ENCODE data around the gene ATP6V0B. TPM values are rescaled to one million over a fixed set of nuclear protein-coding genes. Genes with fewer than 3 reads are reported as not detected.
A peak's percentile ranks its signal among the peaks of the same experiment; 100 is the strongest.

Gene ATP6V0B
- total and polyA plus RNA-seq, 2 of the 13 experiments (the other 11 are each of a cell fraction or from before 2014, with no cell fraction given), result 157 to 161 TPM

GRCh38 chr1:43971336-43971980, 3.3 kb upstream of the ATP6V0B start:
- Histone ChIP-seq H3K4me1 (ENCODE audit: insufficient read depth, low read length) (peaks cover 31% of the 10 kb centered on the region), H2AFZ (ENCODE audit: low read length) (no peak overlapping the region), H3K4me3 (replicated peaks in 1 of 3; ENCODE audit: insufficient read depth in 1 of 3, low read depth in 2 of 3, low read length in 3 of 3) (peak overlapping the region in 2 of 3 experiments; percentile 91 to 94; a peak in 3 of 6 replicates), H3K4me2 (ENCODE audit: low read depth, low read length) (peak overlapping the region; percentile 75; the same call in 1 of the 2 replicates), H3K27me3 (ENCODE audit: control insufficient read depth in 1 of 2, insufficient read depth in 2 of 2, low read length in 2 of 2) (no peaks in the 10 kb centered on the region), H3K36me3 (replicated peaks in 1 of 2; ENCODE audit: control insufficient read depth in 1 of 2, insufficient read depth in 2 of 2, low read length in 2 of 2) (peaks cover 1 to 2% of the 10 kb centered on the region in 2 experiments; a peak in 2 of 5 replicates), H3K27ac (ENCODE audit: extremely low read length, insufficient read depth, low read length) (no peak overlapping the region), H3K79me2 (ENCODE audit: insufficient read depth, low read length) (peaks cover 25% of the 10 kb centered on the region), H3K9me3 (ENCODE audit: low read length) (no peaks in the 10 kb centered on the region), H3K9ac (ENCODE audit: insufficient read depth, low read depth, low read length) (no peak overlapping the region), H4K20me1 (ENCODE audit: insufficient read depth, low read length) (peaks cover 3% of the 10 kb centered on the region; the same call in 1 of the 2 replicates)
- ChIA-PET CTCF (ENCODE audit: low intra/inter-chr PET ratio, low total read pairs) (no interaction called here), POLR2A (interaction anchor here (1.9 kb wide), 1 partner anchor 24 kb away, joined by 10 read pairs; the partner anchor contains the start of gene IPO13)
- intact Hi-C loops (cut with micrococcal nuclease; ENCODE audit: unreplicated experiment), result no loop called here
- no peak for ATAC-seq
- in situ Hi-C loops (cut with HindIII; ENCODE audit: extremely low pct_ligation_motif_present, low pct_unique_long_range_greater_than_20kb), result no loop called here
- no TSS peak for BruUV-seq (replicated peaks)
- FAIRE-seq, result no peak
- 97% methylated on average over 14 of the region's 17 CpGs for WGBS (ENCODE audit: low lambda C conversion rate)
- no peak for DNase-seq (ENCODE audit: low spot score)
- TF ChIP-seq HOMEZ (CRISPR knock-in tag; IDR thresholded peaks at IDR 0.05; ENCODE audit: low read depth), result no peak
- TF ChIP-seq FOSL1 (CRISPR knock-in tag; IDR thresholded peaks at IDR 0.05; ENCODE audit: borderline replicate concordance), result no peak

- ChIA-PET CTCF (ENCODE audit: low intra/inter-chr PET ratio, low total read pairs) (no interaction called here), POLR2A (interaction anchor here (1.3 to 4.1 kb wide), 4 partner anchors 27 to 324 kb away, joined by 3 to 15 read pairs (median 10); partner anchors contain the start of genes IPO13, KDM4A and SLC6A9)
- ATAC-seq, result no peak
- H3K27me3 ChIP-seq (ENCODE audit: control insufficient read depth in 1 of 2, insufficient read depth in 2 of 2, low read length in 2 of 2), result no peaks in the 10 kb centered on the region
- no TSS peak for BruUV-seq (replicated peaks)
- peak overlapping the region; percentile 31 for H2AFZ ChIP-seq (ENCODE audit: low read length)
- peaks cover 54% of the 10 kb centered on the region for H3K4me1 ChIP-seq (ENCODE audit: insufficient read depth, low read length)
- H3K27ac ChIP-seq (ENCODE audit: extremely low read length, insufficient read depth, low read length), result peak overlapping the region; percentile 75
- peaks cover 3 to 12% of the 10 kb centered on the region in 2 experiments; a peak in 4 of 5 replicates for H3K36me3 ChIP-seq (replicated peaks in 1 of 2; ENCODE audit: control insufficient read depth in 1 of 2, insufficient read depth in 2 of 2, low read length in 2 of 2)
- H3K79me2 ChIP-seq (ENCODE audit: insufficient read depth, low read length), result peaks cover 36% of the 10 kb centered on the region
- no peak for FAIRE-seq
- in situ Hi-C loops (cut with HindIII; ENCODE audit: extremely low pct_ligation_motif_present, low pct_unique_long_range_greater_than_20kb) (no loop called here), intact Hi-C loops (cut with micrococcal nuclease; ENCODE audit: unreplicated experiment) (no loop called here)
- DNase-seq (ENCODE audit: low spot score), result no peak
- peaks cover 4% of the 10 kb centered on the region; the same call in 1 of the 2 replicates for H4K20me1 ChIP-seq (ENCODE audit: insufficient read depth, low read length)
- H3K4me3 ChIP-seq (replicated peaks in 1 of 3; ENCODE audit: insufficient read depth in 1 of 3, low read depth in 2 of 3, low read length in 3 of 3), result peak overlapping the region; percentile 95 to 96 (median 95)
- H3K9me3 ChIP-seq (ENCODE audit: low read length), result no peaks in the 10 kb centered on the region
- 57% methylated on average over 9 of the region's 9 CpGs for WGBS (ENCODE audit: low lambda C conversion rate)
- H3K9ac ChIP-seq (ENCODE audit: insufficient read depth, low read depth, low read length), result peak overlapping the region; percentile 86
- H3K4me2 ChIP-seq (ENCODE audit: low read depth, low read length), result peak overlapping the region; percentile 99
- TF ChIP-seq SOX5 (CRISPR knock-in tag; IDR thresholded peaks at IDR 0.05; ENCODE audit: borderline replicate concordance) (0 out of 2 replicates have a peak, but pooled peaks have one; percentile 4), ZNF639 (CRISPR knock-in tag; conservative IDR thresholded peaks at IDR 0.05) (no peak), JUNB (CRISPR knock-in tag; IDR thresholded peaks at IDR 0.05; ENCODE audit: borderline replicate concordance) (0 out of 2 replicates have a peak, but pooled peaks have one; percentile 44), MLXIP (CRISPR knock-in tag; IDR thresholded peaks at IDR 0.05; ENCODE audit: borderline replicate concordance) (no peak), ZBTB33 (CRISPR knock-in tag; IDR thresholded peaks at IDR 0.05) (peak; percentile 41; the same call in 1 of the 2 replicates), ADNP (CRISPR knock-in tag; IDR thresholded peaks at IDR 0.05) (no peak)
Measured at GRCh38 chr1:43973981-43974442, 748 bp upstream of the ATP6V0B start.

All from HepG2 (cell line).